MCF 10A (cell line): ENCODE measurements around the gene MIER2. TPM values are rescaled to one million over a fixed set of nuclear protein-coding genes. Genes with fewer than 3 reads are reported as not detected.
"Not testable (repeated sequence)": the region's sequence is repeated elsewhere in the genome, so short reads cannot be mapped to it uniquely, and the experiment has no call there.

Experiments used
- BruUV-seq: library from RNA; stranded (reverse); fragments of 400-500 nt; replicated peaks from 2 replicates; lab custom pipeline; 2021; lab: Mats Ljungman, UMichigan
- CTCF ChIA-PET: fragments of 300-600 bp; sonication (Branson Sonifier 250); formaldehyde crosslinking; extraction: SDS; loops from one replicate; lab custom pipeline; 2021; ENCODE audit warnings: antibody characterized with exemption, inconsistent platforms; lab: Yijun Ruan, JAX
- POLR2A ChIA-PET: fragments of 300-600, 350-650 bp; sonication (Branson Sonifier 250); formaldehyde crosslinking; extraction: SDS; loops from one replicate; lab custom pipeline; 2020; ENCODE audit warnings: antibody characterized with exemption, inconsistent platforms; lab: Yijun Ruan, JAX
- DNase-seq: peaks from one replicate; pipeline ENCODE4 v3.0.0-alpha.2; 2018; ENCODE audit not compliant: unreplicated experiment
- H3K27ac Mint-ChIP-seq: one replicate; pipeline ENCODE4 v1.8.0; 2022; ENCODE audit warnings: mild to moderate bottlenecking, low read depth, mixed read lengths; ENCODE audit not compliant: unreplicated experiment
- H3K27me3 Mint-ChIP-seq: one replicate; pipeline ENCODE4 v1.8.0; 2022; ENCODE audit warnings: mixed read lengths; ENCODE audit not compliant: insufficient read depth, unreplicated experiment
- H3K36me3 Mint-ChIP-seq: one replicate; pipeline ENCODE4 v1.8.0; 2022; ENCODE audit warnings: mild to moderate bottlenecking, moderate library complexity, mixed read lengths; ENCODE audit not compliant: insufficient read depth, unreplicated experiment
- H3K4me1 Mint-ChIP-seq: one replicate; pipeline ENCODE4 v1.8.0; 2022; ENCODE audit warnings: mixed read lengths; ENCODE audit not compliant: insufficient read depth, unreplicated experiment
- H3K4me3 Mint-ChIP-seq: one replicate; pipeline ENCODE4 v1.8.0; 2022; ENCODE audit warnings: mild to moderate bottlenecking, moderate library complexity, mixed read lengths; ENCODE audit not compliant: unreplicated experiment
- H3K9me3 Mint-ChIP-seq: one replicate; pipeline ENCODE4 v1.8.0; 2022; ENCODE audit warnings: mixed read lengths; ENCODE audit not compliant: unreplicated experiment
- CTCF ChIP-seq: fragments of 200-600 bp; IDR thresholded peaks from one replicate; pipeline ENCODE4 v1.8.0; 2022; ENCODE audit warnings: antibody characterized with exemption, mild to moderate bottlenecking; ENCODE audit not compliant: unreplicated experiment
- intact Hi-C: fragments of 100-400 bp; cut with micrococcal nuclease; formaldehyde crosslinking; loops from 2 replicates; pipeline ENCODE4 v1.14.1; 2022
- total RNA-seq: library from RNA; stranded (reverse); gene quantifications from 2 replicates; pipeline ENCODE4 v1.2.3, GENCODE V29; 2022

Gene MIER2
- total RNA-seq, 1 experiment from 2014 or later, result 24.2 TPM

- Mint-ChIP-seq H3K27me3 (peaks cover 36% of the 10 kb centered on the region), H3K9me3 (no peaks in the 10 kb centered on the region), H3K27ac (no peak overlapping the region), H3K4me3 (no peak overlapping the region), H3K4me1 (peaks cover 11% of the 10 kb centered on the region), H3K36me3 (no peaks in the 10 kb centered on the region)
- DNase-seq, result no peak
- intact Hi-C loops, result no loop called here
- BruUV-seq, result no TSS peak
- POLR2A ChIA-PET, result no interaction called here
- TF ChIP-seq CTCF, result no peak
- CTCF ChIA-PET, result no interaction called here
Measured at GRCh38 chr19:269241-269640, 75.4 kb downstream of the MIER2 start.

- H3K9me3 Mint-ChIP-seq, result no peaks in the 10 kb centered on the region
- CTCF ChIA-PET, result no interaction called here
- H3K4me3 Mint-ChIP-seq, result no peak overlapping the region
- peaks cover 42% of the 10 kb centered on the region for H3K27me3 Mint-ChIP-seq
- POLR2A ChIA-PET, result no interaction called here
- DNase-seq, result no peak
- peaks cover 10% of the 10 kb centered on the region for H3K4me1 Mint-ChIP-seq
- intact Hi-C loops, result no loop called here
- no TSS peak for BruUV-seq
- no peak for TF ChIP-seq CTCF
- H3K27ac Mint-ChIP-seq, result no peak overlapping the region
- no peaks in the 10 kb centered on the region for H3K36me3 Mint-ChIP-seq
Measured at GRCh38 chr19:262125-262524, 82.5 kb downstream of the MIER2 start.

GRCh38 chr19:256804-257203 is 87.8 kb downstream of the MIER2 start:
- CTCF ChIA-PET, result interaction anchor here (0.7 kb wide), 1 partner anchor 10 kb away, joined by 3 read pairs; no protein-coding TSS in a partner anchor
- H3K27me3 Mint-ChIP-seq, result peaks cover 70% of the 10 kb centered on the region
- H3K4me1 Mint-ChIP-seq, intact Hi-C loops, POLR2A ChIA-PET, H3K4me3 Mint-ChIP-seq, H3K9me3 Mint-ChIP-seq, BruUV-seq, DNase-seq, H3K36me3 Mint-ChIP-seq, H3K27ac Mint-ChIP-seq: not testable (repeated sequence)

Other genes with a start within 250 kb of the MIER2 start
- not detected in 2 replicates for gene OR4F17, start 237.7 kb downstream of the MIER2 start, total RNA-seq
- 5.4 and 9.4 TPM in 2 replicates for gene PLPP2, start 53.4 kb downstream of the MIER2 start, total RNA-seq
- 0.49 and 0.88 TPM in 2 replicates for gene C2CD4C, start 64.4 kb upstream of the MIER2 start, total RNA-seq
- gene SHC2, start 116.2 kb upstream of the MIER2 start, total RNA-seq, result 0.77 and 2.8 TPM in 2 replicates
- 0.25 and 0.47 TPM in 2 replicates for gene MADCAM1, start 151.7 kb upstream of the MIER2 start, total RNA-seq
- gene TPGS1, start 162.7 kb upstream of the MIER2 start, total RNA-seq, result 11.9 and 12.6 TPM in 2 replicates
- gene CDC34, start 187.0 kb upstream of the MIER2 start, total RNA-seq, result 49.7 and 61.3 TPM in 2 replicates
- gene GZMM, start 199.3 kb upstream of the MIER2 start, total RNA-seq, result not detected in 2 replicates
- gene BSG, start 227.8 kb upstream of the MIER2 start, total RNA-seq, result 550 and 557 TPM in 2 replicates
- 0.68 and 1.2 TPM in 2 replicates for gene HCN2, start 245.1 kb upstream of the MIER2 start, total RNA-seq